K562 (cell line): ENCODE data around the gene RHOV. TPM values are rescaled to one million over a fixed set of nuclear protein-coding genes. Genes with fewer than 3 reads are reported as not detected.
A peak's percentile ranks its signal among the peaks of the same experiment; 100 is the strongest.

ENCODE experiments used
- BCL6 ChIP-seq: fragments of 250-450 bp; sonication (Bioruptor Pico); IDR thresholded peaks from 2 replicates; pipeline ENCODE4 v1.4.0; 2020
- DACH1 ChIP-seq: fragments of 450-650 bp; IDR thresholded peaks from 2 replicates; pipeline ENCODE4 v1.6.1; 2018; ENCODE audit not compliant: partially characterized antibody
- HCFC1 ChIP-seq: IDR thresholded peaks from 2 replicates; pipeline ENCODE4 v1.6.1; 2012; ENCODE audit warnings: low read depth, low read length, improper control_type of control experiment
- KLF16 ChIP-seq: IDR thresholded peaks from 2 replicates; pipeline ENCODE4 v1.6.1; 2016; ENCODE audit warnings: antibody characterized with exemption
- LEF1 ChIP-seq: fragments of 450-650 bp; IDR thresholded peaks from 2 replicates; pipeline ENCODE4 v1.6.1; 2016; ENCODE audit warnings: mild to moderate bottlenecking
- PHB2 ChIP-seq: fragments of 450-650 bp; IDR thresholded peaks from 2 replicates; pipeline ENCODE4 v1.6.1; 2017; ENCODE audit warnings: low read depth
- PURB ChIP-seq: sonication (generic); formaldehyde crosslinking; IDR thresholded peaks from 2 replicates; pipeline ENCODE4 v1.9.0; 2021; ENCODE audit warnings: low read depth, mild to moderate bottlenecking, missing genetic modification reagents
- RAD21 ChIP-seq, 2 experiments: fragments of 250-450 bp in 1 of 2; fragments of 450-650 bp in 1 of 2; sonication (Bioruptor Pico) in 1 of 2; formaldehyde crosslinking in 1 of 2; IDR thresholded peaks in 1 of 2; conservative IDR thresholded peaks in 1 of 2; 2 replicates each; pipeline versions ENCODE4 v1.4.0 to v1.8.0; 2020 to 2022; ENCODE audit warnings: mild to moderate bottlenecking in 2 of 2, moderate library complexity in 1 of 2
- SMC3 ChIP-seq: conservative IDR thresholded peaks from 2 replicates; pipeline ENCODE4 v1.6.1; 2011; ENCODE audit warnings: low read depth, low read length, improper control_type of control experiment; ENCODE audit not compliant: insufficient read depth
- SRSF7 ChIP-seq: fragments of 200-400 bp; formaldehyde crosslinking; optimal IDR thresholded peaks from 2 replicates; pipeline ENCODE3; 2017; ENCODE audit warnings: mild to moderate bottlenecking, low read depth, low read length
- YY1 ChIP-seq, 3 experiments: IDR thresholded peaks; 2 replicates each; pipeline ENCODE4 v1.6.1; 2011; ENCODE audit warnings: low read length in 2 of 3, mild to moderate bottlenecking in 2 of 3, moderate library complexity in 2 of 3, borderline replicate concordance in 1 of 3, control low read depth in 1 of 3, low read depth in 1 of 3; ENCODE audit not compliant: insufficient read depth in 3 of 3, insufficient replicate concordance in 2 of 3, control insufficient read depth in 1 of 3, insufficient read length in 1 of 3; ENCODE audit errors: extremely low read depth in 1 of 3
- ZNF253 ChIP-seq: fragments of 250-450 bp; sonication (Bioruptor Pico); conservative IDR thresholded peaks from 2 replicates; pipeline ENCODE4 v1.6.1; 2021; ENCODE audit warnings: mild to moderate bottlenecking
- ZNF324 ChIP-seq: fragments of 250-450 bp; sonication (Bioruptor Pico); IDR thresholded peaks from 2 replicates; pipeline ENCODE4 v1.4.0; 2020; ENCODE audit warnings: mild to moderate bottlenecking
- polyA plus RNA-seq, 8 experiments: library from polyadenylated mRNA; depleted of rRNA in 4 of 8; stranded (reverse) in 5 of 8; unstranded in 3 of 8; fragments of >200 nt; fragmentation: Nextera tagmentation in 2 of 8; fragmentation: Illumina TruSeq in 1 of 8; extraction: Ambion mirVana in 2 of 8; extraction: Trizol in 1 of 8; gene quantifications; 2 replicates each; pipeline versions ENCODE4 v1.2.1 to v1.2.3, GENCODE V29; 2011 to 2014; ENCODE audit warnings: inconsistent platforms in 1 of 8, missing spikeins in 1 of 8
- total RNA-seq, 7 experiments: library from RNA; depleted of rRNA in 6 of 7; stranded (reverse); fragments of >200 nt in 6 of 7; fragmentation: Illumina TruSeq in 2 of 7; extraction: Trizol in 2 of 7; gene quantifications; 2 replicates each; pipeline versions ENCODE4 v1.2.1 to v1.2.3, GENCODE V29; 2011 to 2021; ENCODE audit warnings: low replicate concordance in 1 of 7
- TF ChIP-seq, protein P1 (sequence below): fragments of 450-650 bp; IDR thresholded peaks from 2 replicates; pipeline ENCODE4 v1.6.1; 2018; ENCODE audit not compliant: partially characterized antibody
- TF ChIP-seq, protein P2 (sequence below), 3 experiments: fragments of 200-800 bp in 1 of 3; sonication (Bioruptor generic) in 1 of 3; sonication (generic) in 1 of 3; formaldehyde crosslinking in 1 of 3; IDR thresholded peaks; 2 replicates each; pipeline versions ENCODE4 v1.6.1 to v1.8.0; 2016 to 2022; ENCODE audit warnings: mild to moderate bottlenecking in 2 of 3, missing compliant biosample characterization in 2 of 3, missing genetic modification characterization in 2 of 3, missing genetic modification reagents in 1 of 3
- TF ChIP-seq, protein P3 (sequence below): fragments of 450-650 bp; IDR thresholded peaks from 2 replicates; pipeline ENCODE4 v1.6.1; 2018; ENCODE audit warnings: mild to moderate bottlenecking, low read depth; ENCODE audit not compliant: partially characterized antibody

Gene RHOV
- total and polyA plus RNA-seq, 9 of the 15 experiments (the other 6 are each of a cell fraction or from before 2014, with no cell fraction given): 0.08 to 2.0 (median 1.1) TPM

DNA sequence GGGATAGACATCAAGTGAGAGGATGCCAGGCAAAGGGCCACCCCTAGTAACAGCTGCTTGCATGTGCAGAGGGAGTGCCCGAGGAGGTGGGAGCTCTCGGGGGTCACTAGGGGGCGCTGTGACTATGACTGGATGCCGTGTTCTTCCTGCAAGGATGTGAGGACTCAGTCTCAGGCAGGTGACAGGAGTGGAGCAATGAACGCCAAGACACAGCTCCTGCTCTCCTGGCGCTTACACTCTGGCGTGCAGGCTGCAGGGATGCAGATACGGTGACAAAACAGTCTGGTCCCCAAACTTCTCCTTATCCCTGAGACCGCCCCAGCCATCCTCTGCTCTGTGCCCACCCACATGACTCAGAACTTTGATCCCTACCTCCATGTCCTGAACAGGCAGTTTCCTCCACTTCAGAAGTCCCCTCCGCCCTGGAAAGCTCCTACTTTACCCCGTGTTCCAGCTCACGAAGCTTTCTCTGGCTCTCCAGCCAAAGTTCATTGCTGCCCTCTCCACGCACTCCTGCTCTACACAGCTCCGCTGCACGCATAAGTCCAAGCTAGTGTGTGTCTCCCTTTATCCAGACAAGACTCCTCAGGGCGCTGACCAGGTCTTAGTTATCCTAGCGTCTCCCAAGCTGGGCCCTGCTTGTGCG, 14.7 kb downstream of the RHOV start (continued):
- TF ChIP-seq, protein P1, sequence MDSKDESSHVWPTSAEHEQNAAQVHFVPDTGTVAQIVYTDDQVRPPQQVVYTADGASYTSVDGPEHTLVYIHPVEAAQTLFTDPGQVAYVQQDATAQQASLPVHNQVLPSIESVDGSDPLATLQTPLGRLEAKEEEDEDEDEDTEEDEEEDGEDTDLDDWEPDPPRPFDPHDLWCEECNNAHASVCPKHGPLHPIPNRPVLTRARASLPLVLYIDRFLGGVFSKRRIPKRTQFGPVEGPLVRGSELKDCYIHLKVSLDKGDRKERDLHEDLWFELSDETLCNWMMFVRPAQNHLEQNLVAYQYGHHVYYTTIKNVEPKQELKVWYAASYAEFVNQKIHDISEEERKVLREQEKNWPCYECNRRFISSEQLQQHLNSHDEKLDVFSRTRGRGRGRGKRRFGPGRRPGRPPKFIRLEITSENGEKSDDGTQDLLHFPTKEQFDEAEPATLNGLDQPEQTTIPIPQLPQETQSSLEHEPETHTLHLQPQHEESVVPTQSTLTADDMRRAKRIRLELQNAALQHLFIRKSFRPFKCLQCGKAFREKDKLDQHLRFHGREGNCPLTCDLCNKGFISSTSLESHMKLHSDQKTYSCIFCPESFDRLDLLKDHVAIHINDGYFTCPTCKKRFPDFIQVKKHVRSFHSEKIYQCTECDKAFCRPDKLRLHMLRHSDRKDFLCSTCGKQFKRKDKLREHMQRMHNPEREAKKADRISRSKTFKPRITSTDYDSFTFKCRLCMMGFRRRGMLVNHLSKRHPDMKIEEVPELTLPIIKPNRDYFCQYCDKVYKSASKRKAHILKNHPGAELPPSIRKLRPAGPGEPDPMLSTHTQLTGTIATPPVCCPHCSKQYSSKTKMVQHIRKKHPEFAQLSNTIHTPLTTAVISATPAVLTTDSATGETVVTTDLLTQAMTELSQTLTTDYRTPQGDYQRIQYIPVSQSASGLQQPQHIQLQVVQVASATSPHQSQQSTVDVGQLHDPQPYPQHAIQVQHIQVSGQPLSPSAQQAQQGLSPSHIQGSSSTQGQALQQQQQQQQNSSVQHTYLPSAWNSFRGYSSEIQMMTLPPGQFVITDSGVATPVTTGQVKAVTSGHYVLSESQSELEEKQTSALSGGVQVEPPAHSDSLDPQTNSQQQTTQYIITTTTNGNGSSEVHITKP: peak; percentile 17
- TF ChIP-seq BCL6 (CRISPR knock-in tag): no peak
- no peak for TF ChIP-seq LEF1
- peak; percentile 29 to 67 for TF ChIP-seq RAD21 (CRISPR knock-in tag; conservative IDR thresholded peaks at IDR 0.05 in 1 of 2, IDR thresholded peaks at IDR 0.05 in 1 of 2)
- 0 out of 2 replicates have a peak, but pooled peaks have one; percentile 31 for TF ChIP-seq KLF16
- no peak for TF ChIP-seq PURB (CRISPR knock-in tag)
- no peak for TF ChIP-seq PHB2
- TF ChIP-seq, protein P2, sequence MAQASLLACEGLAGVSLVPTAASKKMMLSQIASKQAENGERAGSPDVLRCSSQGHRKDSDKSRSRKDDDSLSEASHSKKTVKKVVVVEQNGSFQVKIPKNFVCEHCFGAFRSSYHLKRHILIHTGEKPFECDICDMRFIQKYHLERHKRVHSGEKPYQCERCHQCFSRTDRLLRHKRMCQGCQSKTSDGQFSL (CRISPR knock-in tag; IDR thresholded peaks at IDR 0.05): 0 out of 2 replicates have a peak, but pooled peaks have one; percentile 34
- TF ChIP-seq, protein P2 (tag; IDR thresholded peaks at IDR 0.05): no peak
- peak; percentile 37 for TF ChIP-seq DACH1
- no peak for TF ChIP-seq SRSF7
- TF ChIP-seq, protein P3, sequence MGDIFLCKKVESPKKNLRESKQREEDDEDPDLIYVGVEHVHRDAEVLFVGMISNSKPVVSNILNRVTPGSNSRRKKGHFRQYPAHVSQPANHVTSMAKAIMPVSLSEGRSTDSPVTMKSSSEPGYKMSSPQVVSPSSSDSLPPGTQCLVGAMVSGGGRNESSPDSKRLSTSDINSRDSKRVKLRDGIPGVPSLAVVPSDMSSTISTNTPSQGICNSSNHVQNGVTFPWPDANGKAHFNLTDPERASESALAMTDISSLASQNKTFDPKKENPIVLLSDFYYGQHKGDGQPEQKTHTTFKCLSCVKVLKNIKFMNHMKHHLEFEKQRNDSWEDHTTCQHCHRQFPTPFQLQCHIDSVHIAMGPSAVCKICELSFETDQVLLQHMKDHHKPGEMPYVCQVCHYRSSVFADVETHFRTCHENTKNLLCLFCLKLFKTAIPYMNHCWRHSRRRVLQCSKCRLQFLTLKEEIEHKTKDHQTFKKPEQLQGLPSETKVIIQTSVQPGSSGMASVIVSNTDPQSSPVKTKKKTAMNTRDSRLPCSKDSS: no peak
- TF ChIP-seq ZNF253: no peak
- peak in 1 of 3 experiments; percentile 36 for TF ChIP-seq YY1 (IDR thresholded peaks at IDR 0.05; ENCODE audit: borderline replicate concordance in 1 of 3, control insufficient read depth in 1 of 3, extremely low read depth in 1 of 3, insufficient read depth in 3 of 3, insufficient read length in 1 of 3, insufficient replicate concordance in 2 of 3, low read depth in 1 of 3, low read length in 2 of 3)
- TF ChIP-seq SMC3: peak; percentile 28
- no peak for TF ChIP-seq ZNF324 (CRISPR knock-in tag)
- no peak for TF ChIP-seq HCFC1
